HUES64 (cell line): ENCODE measurements around the gene AKT3.
"Not testable (repeated sequence)": the region's sequence is repeated elsewhere in the genome, so short reads cannot be mapped to it uniquely, and the experiment has no call there.

Experiments
- H3K27ac ChIP-seq: 2 replicates; pipeline ENCODE4 v1.7.0; 2013; ENCODE audit warnings: low read depth, low read length, inconsistent platforms
- H3K27me3 ChIP-seq: 2 replicates; pipeline ENCODE4 v1.6.1; 2013; ENCODE audit warnings: mild to moderate bottlenecking, low read length; ENCODE audit not compliant: insufficient read depth
- H3K36me3 ChIP-seq: 2 replicates; pipeline ENCODE4 v1.6.1; 2013; ENCODE audit warnings: mild to moderate bottlenecking, low read length; ENCODE audit not compliant: insufficient read depth
- H3K4me1 ChIP-seq: 2 replicates; pipeline ENCODE4 v1.6.1; 2013; ENCODE audit warnings: mild to moderate bottlenecking, low read length, moderate library complexity; ENCODE audit not compliant: insufficient read depth
- H3K4me3 ChIP-seq: 2 replicates; pipeline ENCODE4 v1.5.1; 2013; ENCODE audit warnings: mild to moderate bottlenecking, low read length, moderate library complexity
- H3K9ac ChIP-seq: 2 replicates; pipeline ENCODE4 v1.6.1; 2013; ENCODE audit warnings: mild to moderate bottlenecking, low read depth, low read length
- H3K9me3 ChIP-seq: 2 replicates; pipeline ENCODE4 v1.6.1; 2013; ENCODE audit warnings: low read depth, low read length; ENCODE audit not compliant: insufficient read depth
- WGBS: fragments of 150-250, 120-280 bp; methylation state at CpG from one replicate; pipeline ENCODE4 v1.1.7; 2013; ENCODE audit warnings: missing lambda C conversion rate; 5-methylcytosine and 5-hydroxymethylcytosine counted together

AKT3 gene

GRCh38 chr1:243842161-243842560, 7.9 kb downstream of the AKT3 start:
- WGBS: 92% methylated on average over 2 of the region's 5 CpGs
- Histone ChIP-seq H3K27me3 (no peaks in the 10 kb centered on the region), H3K27ac (no peak overlapping the region), H3K9me3 (peaks cover 2% of the 10 kb centered on the region; the same call in 1 of the 2 replicates), H3K9ac (no peak overlapping the region), H3K4me1 (peaks cover 7% of the 10 kb centered on the region; the same call in 1 of the 2 replicates), H3K36me3 (0 out of 2 replicates have a peak, but pooled peaks cover under 1% of the 10 kb centered on the region), H3K4me3 (no peak overlapping the region)

GRCh38 chr1:243841507-243841906, 8.5 kb downstream of the AKT3 start:
- Histone ChIP-seq H3K4me3 (no peak overlapping the region), H3K36me3 (0 out of 2 replicates have a peak, but pooled peaks cover 5% of the 10 kb centered on the region), H3K27ac (no peak overlapping the region), H3K27me3 (no peaks in the 10 kb centered on the region), H3K9ac (no peak overlapping the region), H3K9me3 (peaks cover 2% of the 10 kb centered on the region; the same call in 1 of the 2 replicates), H3K4me1 (peaks cover 7% of the 10 kb centered on the region; the same call in 1 of the 2 replicates)
- 97% methylated on average over 3 of the region's 3 CpGs for WGBS

GRCh38 chr1:243837907-243838535, 12.0 kb downstream of the AKT3 start:
- whole genome bisulfite sequencing: no CpG with 5 or more reads among the region's 1 CpG
- Histone ChIP-seq H3K9me3 (peaks cover 15% of the 10 kb centered on the region; the same call in 1 of the 2 replicates), H3K4me1 (peaks cover 3% of the 10 kb centered on the region; the same call in 1 of the 2 replicates), H3K27ac (no peak overlapping the region), H3K9ac (no peak overlapping the region), H3K36me3 (peaks cover 18% of the 10 kb centered on the region; the same call in 1 of the 2 replicates), H3K4me3 (no peak overlapping the region), H3K27me3 (no peaks in the 10 kb centered on the region)

- no peaks in the 10 kb centered on the region for H3K4me1 ChIP-seq
- H3K36me3 ChIP-seq: peaks cover 18% of the 10 kb centered on the region; the same call in 1 of the 2 replicates
- H3K27ac ChIP-seq: no peak overlapping the region
- 93% methylated on average over 4 of the region's 4 CpGs for WGBS
- peaks cover 15% of the 10 kb centered on the region; the same call in 1 of the 2 replicates for H3K9me3 ChIP-seq
- H3K4me3 ChIP-seq: no peak overlapping the region
- no peak overlapping the region for H3K9ac ChIP-seq
- H3K27me3 ChIP-seq: no peaks in the 10 kb centered on the region
Measured at GRCh38 chr1:243834130-243834529, 15.9 kb downstream of the AKT3 start.

- 100% methylated on average over 2 of the region's 3 CpGs for WGBS
- no peak overlapping the region for H3K27ac ChIP-seq
- no peaks in the 10 kb centered on the region for H3K27me3 ChIP-seq
- peaks cover 12% of the 10 kb centered on the region; the same call in 1 of the 2 replicates for H3K36me3 ChIP-seq
- H3K4me3 ChIP-seq: no peak overlapping the region
- H3K4me1 ChIP-seq: no peaks in the 10 kb centered on the region
- H3K9me3 ChIP-seq: peaks cover 13% of the 10 kb centered on the region; the same call in 1 of the 2 replicates
- no peak overlapping the region for H3K9ac ChIP-seq
Measured at GRCh38 chr1:243831463-243831862, 18.6 kb downstream of the AKT3 start.

GRCh38 chr1:243827206-243827605, 22.8 kb downstream of the AKT3 start:
- Histone ChIP-seq H3K4me3 (no peak overlapping the region), H3K27ac (no peak overlapping the region), H3K27me3 (no peaks in the 10 kb centered on the region), H3K4me1 (no peaks in the 10 kb centered on the region), H3K36me3 (peaks cover 2% of the 10 kb centered on the region; the same call in 1 of the 2 replicates), H3K9ac (no peak overlapping the region), H3K9me3 (no peaks in the 10 kb centered on the region)

GRCh38 chr1:243824907-243825306, 25.1 kb downstream of the AKT3 start:
- not testable (repeated sequence) for H3K4me1 ChIP-seq, H3K9ac ChIP-seq, H3K36me3 ChIP-seq, H3K9me3 ChIP-seq, H3K27me3 ChIP-seq, H3K27ac ChIP-seq, H3K4me3 ChIP-seq
- 89% methylated on average over 1 of the region's 1 CpG for WGBS

- Histone ChIP-seq H3K27me3 (no peaks in the 10 kb centered on the region), H3K4me1 (no peaks in the 10 kb centered on the region), H3K9ac (no peak overlapping the region), H3K9me3 (peaks cover 3% of the 10 kb centered on the region; the same call in 1 of the 2 replicates), H3K36me3 (peaks cover 2% of the 10 kb centered on the region; the same call in 1 of the 2 replicates), H3K27ac (no peak overlapping the region), H3K4me3 (no peak overlapping the region)
- WGBS: 91% methylated on average over 1 of the region's 1 CpG
Measured at GRCh38 chr1:243821177-243821680, 28.8 kb downstream of the AKT3 start.

- Histone ChIP-seq H3K4me3 (no peak overlapping the region), H3K9me3 (peaks cover 12% of the 10 kb centered on the region; the same call in 1 of the 2 replicates), H3K9ac (no peak overlapping the region), H3K36me3 (no peaks in the 10 kb centered on the region), H3K27me3 (no peaks in the 10 kb centered on the region), H3K27ac (no peak overlapping the region), H3K4me1 (no peaks in the 10 kb centered on the region)
- WGBS: 77% methylated on average over 5 of the region's 5 CpGs
Measured at GRCh38 chr1:243819438-243819839, 30.6 kb downstream of the AKT3 start.

- Histone ChIP-seq H3K36me3 (no peaks in the 10 kb centered on the region), H3K27ac (no peak overlapping the region), H3K4me3 (no peak overlapping the region), H3K27me3 (no peaks in the 10 kb centered on the region), H3K9ac (no peak overlapping the region), H3K4me1 (no peaks in the 10 kb centered on the region), H3K9me3 (peaks cover 14% of the 10 kb centered on the region; the same call in 1 of the 2 replicates)
- WGBS: 90% methylated on average over 13 of the region's 13 CpGs
Measured at GRCh38 chr1:243818978-243819377, 31.1 kb downstream of the AKT3 start.

- H3K36me3 ChIP-seq: no peaks in the 10 kb centered on the region
- no peak overlapping the region for H3K27ac ChIP-seq
- H3K9me3 ChIP-seq: 0 out of 2 replicates have a peak, but pooled peaks cover 11% of the 10 kb centered on the region
- H3K9ac ChIP-seq: no peak overlapping the region
- H3K4me1 ChIP-seq: no peaks in the 10 kb centered on the region
- no peak overlapping the region for H3K4me3 ChIP-seq
- WGBS: 83% methylated on average over 1 of the region's 1 CpG
- no peaks in the 10 kb centered on the region for H3K27me3 ChIP-seq
Measured at GRCh38 chr1:243814718-243815117, 35.3 kb downstream of the AKT3 start.
